ENCODE results near the gene RAMP1.

- no peak for TF ChIP-seq CBX2 (IDR thresholded peaks at IDR 0.05; ENCODE audit: insufficient read depth, low read length, poor library complexity, severe bottlenecking)
- no peak for TF ChIP-seq HDAC1 (IDR thresholded peaks at IDR 0.05)
- TF ChIP-seq, protein P1, sequence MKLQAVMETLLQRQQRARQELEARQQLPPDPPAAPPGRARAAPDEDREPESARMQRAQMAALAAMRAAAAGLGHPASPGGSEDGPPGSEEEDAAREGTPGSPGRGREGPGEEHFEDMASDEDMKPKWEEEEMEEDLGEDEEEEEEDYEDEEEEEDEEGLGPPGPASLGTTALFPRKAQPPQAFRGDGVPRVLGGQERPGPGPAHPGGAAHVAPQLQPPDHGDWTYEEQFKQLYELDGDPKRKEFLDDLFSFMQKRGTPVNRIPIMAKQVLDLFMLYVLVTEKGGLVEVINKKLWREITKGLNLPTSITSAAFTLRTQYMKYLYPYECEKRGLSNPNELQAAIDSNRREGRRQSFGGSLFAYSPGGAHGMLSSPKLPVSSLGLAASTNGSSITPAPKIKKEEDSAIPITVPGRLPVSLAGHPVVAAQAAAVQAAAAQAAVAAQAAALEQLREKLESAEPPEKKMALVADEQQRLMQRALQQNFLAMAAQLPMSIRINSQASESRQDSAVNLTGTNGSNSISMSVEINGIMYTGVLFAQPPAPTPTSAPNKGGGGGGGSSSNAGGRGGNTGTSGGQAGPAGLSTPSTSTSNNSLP (IDR thresholded peaks at IDR 0.05; ENCODE audit: borderline replicate concordance, low read depth, low read length): no peak
- TF ChIP-seq TFAP4 (CRISPR knock-in tag; IDR thresholded peaks at IDR 0.05; ENCODE audit: borderline replicate concordance): no peak
- TF ChIP-seq LARP7 (IDR thresholded peaks at IDR 0.05): no peak
Measured at GRCh38 chr2:237875256-237876060, 16.0 kb downstream of the RAMP1 start.
